Effector memory CD4-positive, alpha-beta T cell (primary cell): ENCODE results near the gene CLEC16A.
"Not testable (repeated sequence)": the region's sequence is repeated elsewhere in the genome, so short reads cannot be mapped to it uniquely, and the experiment has no call there.

Experiments
- DNase-seq, 3 donors: peaks; one replicate each; pipeline ENCODE4 v3.0.0-alpha.2; 2020
- H3K27ac ChIP-seq: 2 replicates; pipeline ENCODE4 v1.7.0; 2013; ENCODE audit warnings: mild to moderate bottlenecking, low read length, moderate library complexity; ENCODE audit not compliant: insufficient read depth, poor library complexity, severe bottlenecking
- H3K27me3 ChIP-seq: replicated peaks from 2 replicates; pipeline ENCODE4 v1.7.0; 2013; ENCODE audit warnings: mild to moderate bottlenecking, low read length; ENCODE audit not compliant: insufficient read depth, control insufficient read depth, poor library complexity, severe bottlenecking
- H3K36me3 ChIP-seq: 2 replicates; pipeline ENCODE4 v1.7.0; 2013; ENCODE audit warnings: mild to moderate bottlenecking, low read length, moderate library complexity; ENCODE audit not compliant: control insufficient read depth, insufficient read depth
- H3K4me1 ChIP-seq: 2 replicates; pipeline ENCODE4 v1.7.0; 2013; ENCODE audit warnings: low read length, mild to moderate bottlenecking; ENCODE audit not compliant: control insufficient read depth, insufficient read depth, poor library complexity, severe bottlenecking
- H3K4me3 ChIP-seq: 2 replicates; pipeline ENCODE4 v1.7.0; 2013; ENCODE audit warnings: low read length, low read depth, mild to moderate bottlenecking; ENCODE audit not compliant: insufficient read depth, poor library complexity, severe bottlenecking
- H3K9me3 ChIP-seq: 2 replicates; pipeline ENCODE4 v1.7.0; 2013; ENCODE audit warnings: mild to moderate bottlenecking, low read length, moderate library complexity; ENCODE audit not compliant: control insufficient read depth

CLEC16A gene

GRCh38 chr16:10965440-10966061, 21.2 kb downstream of the CLEC16A start:
- H3K4me3 ChIP-seq = peak overlapping the region; percentile 14
- no peak for DNase-seq
- H3K27ac ChIP-seq = peak overlapping the region; percentile 66
- H3K36me3 ChIP-seq = peaks cover 15% of the 10 kb centered on the region
- H3K4me1 ChIP-seq = peaks cover 22% of the 10 kb centered on the region
- no peaks in the 10 kb centered on the region for H3K27me3 ChIP-seq
- H3K9me3 ChIP-seq = no peaks in the 10 kb centered on the region

- no peaks in the 10 kb centered on the region for H3K9me3 ChIP-seq
- no peak for DNase-seq
- no peak overlapping the region for H3K27ac ChIP-seq
- peaks cover 22% of the 10 kb centered on the region for H3K4me1 ChIP-seq
- H3K27me3 ChIP-seq = no peaks in the 10 kb centered on the region
- no peak overlapping the region for H3K4me3 ChIP-seq
- H3K36me3 ChIP-seq = peaks cover 21% of the 10 kb centered on the region
Measured at GRCh38 chr16:10966129-10966528, 21.8 kb downstream of the CLEC16A start.

- H3K4me3 ChIP-seq, H3K27ac ChIP-seq, H3K9me3 ChIP-seq, H3K27me3 ChIP-seq, DNase-seq: not testable (repeated sequence)
- Histone ChIP-seq H3K4me1 (peaks cover 24% of the 10 kb centered on the region), H3K36me3 (peaks cover 23% of the 10 kb centered on the region)
Measured at GRCh38 chr16:10966559-10966958, 22.2 kb downstream of the CLEC16A start.

GRCh38 chr16:10967986-10968385, 23.6 kb downstream of the CLEC16A start:
- no peaks in the 10 kb centered on the region for H3K9me3 ChIP-seq
- H3K4me3 ChIP-seq = no peak overlapping the region
- no peak for DNase-seq
- H3K36me3 ChIP-seq = peaks cover 18% of the 10 kb centered on the region
- H3K27me3 ChIP-seq = no peaks in the 10 kb centered on the region
- H3K27ac ChIP-seq = no peak overlapping the region
- peaks cover 26% of the 10 kb centered on the region for H3K4me1 ChIP-seq

GRCh38 chr16:10968498-10968897, 24.1 kb downstream of the CLEC16A start:
- no peak for DNase-seq
- H3K27ac ChIP-seq = no peak overlapping the region
- H3K4me1 ChIP-seq = peaks cover 26% of the 10 kb centered on the region
- no peak overlapping the region for H3K4me3 ChIP-seq
- no peaks in the 10 kb centered on the region for H3K9me3 ChIP-seq
- peaks cover 13% of the 10 kb centered on the region for H3K36me3 ChIP-seq
- no peaks in the 10 kb centered on the region for H3K27me3 ChIP-seq

GRCh38 chr16:10969615-10970014, 25.3 kb downstream of the CLEC16A start:
- H3K4me3 ChIP-seq = no peak overlapping the region
- no peaks in the 10 kb centered on the region for H3K27me3 ChIP-seq
- peaks cover 17% of the 10 kb centered on the region for H3K4me1 ChIP-seq
- no peak overlapping the region for H3K27ac ChIP-seq
- H3K36me3 ChIP-seq = peaks cover 15% of the 10 kb centered on the region
- no peaks in the 10 kb centered on the region for H3K9me3 ChIP-seq
- DNase-seq = no peak

GRCh38 chr16:10970065-10970464, 25.7 kb downstream of the CLEC16A start:
- no peak overlapping the region for H3K4me3 ChIP-seq
- peaks cover 13% of the 10 kb centered on the region for H3K4me1 ChIP-seq

GRCh38 chr16:10971560-10971961, 27.2 kb downstream of the CLEC16A start:
- H3K9me3 ChIP-seq = no peaks in the 10 kb centered on the region
- no peak overlapping the region for H3K27ac ChIP-seq
- no peaks in the 10 kb centered on the region for H3K27me3 ChIP-seq
- peak in 1 of 3 donors; percentile 14 for DNase-seq
- H3K36me3 ChIP-seq = peaks cover 15% of the 10 kb centered on the region
- H3K4me1 ChIP-seq = peaks cover 4% of the 10 kb centered on the region
- H3K4me3 ChIP-seq = no peak overlapping the region

More at GRCh38 chr16:10970065-10970464, 25.7 kb downstream of the CLEC16A start:
- no peak for DNase-seq
- H3K36me3 ChIP-seq = peaks cover 15% of the 10 kb centered on the region
- no peaks in the 10 kb centered on the region for H3K27me3 ChIP-seq
- H3K9me3 ChIP-seq = no peaks in the 10 kb centered on the region
- no peak overlapping the region for H3K27ac ChIP-seq

GRCh38 chr16:10972108-10972818, 27.9 kb downstream of the CLEC16A start:
- H3K36me3 ChIP-seq = peaks cover 17% of the 10 kb centered on the region
- no peaks in the 10 kb centered on the region for H3K27me3 ChIP-seq
- no peak for DNase-seq
- H3K27ac ChIP-seq = no peak overlapping the region
- H3K4me3 ChIP-seq = no peak overlapping the region
- peaks cover 4% of the 10 kb centered on the region for H3K4me1 ChIP-seq
- H3K9me3 ChIP-seq = no peaks in the 10 kb centered on the region

GRCh38 chr16:10972819-10973464, 28.6 kb downstream of the CLEC16A start:
- H3K27ac ChIP-seq = no peak overlapping the region
- peaks cover 21% of the 10 kb centered on the region for H3K36me3 ChIP-seq
- H3K4me3 ChIP-seq = no peak overlapping the region
- no peaks in the 10 kb centered on the region for H3K9me3 ChIP-seq
- no peak for DNase-seq
- no peaks in the 10 kb centered on the region for H3K27me3 ChIP-seq
- peaks cover 4% of the 10 kb centered on the region for H3K4me1 ChIP-seq
